Motor neuron (in vitro differentiated cells): ENCODE results near the gene PDE4D. TPM values are rescaled to one million over a fixed set of nuclear protein-coding genes. Genes with fewer than 3 reads are reported as not detected.
A peak's percentile ranks its signal among the peaks of the same experiment; 100 is the strongest.
"Not testable (repeated sequence)": the region's sequence is repeated elsewhere in the genome, so short reads cannot be mapped to it uniquely, and the experiment has no call there.

Experiments used
- ATAC-seq, 8 experiments: fragments of 200-7000 bp; cut with Tn5 transposase; replicated peaks in 6 of 8; 2 replicates each; pipeline ENCODE4 v1.8.0; 2021; ENCODE audit warnings: mild to moderate bottlenecking in 8 of 8, moderate library complexity in 8 of 8
- H3K27ac ChIP-seq, 2 donors: fragments of 250-450 bp; sonication (Bioruptor Pico); 2 replicates each; pipeline ENCODE4 v1.9.0; 2021; ENCODE audit warnings: antibody characterized with exemption in 2 of 2, mild to moderate bottlenecking in 2 of 2, moderate library complexity in 1 of 2
- H3K4me1 ChIP-seq, 2 donors: fragments of 250-450 bp; sonication (Bioruptor Pico); replicated peaks in 1 of 2; 2 replicates each; pipeline ENCODE4 v1.6.1; 2021; ENCODE audit warnings: antibody characterized with exemption in 2 of 2, mild to moderate bottlenecking in 2 of 2, moderate library complexity in 1 of 2
- H3K4me3 ChIP-seq, 5 donors: fragments of 250-450 bp; sonication (Bioruptor Pico); 2 replicates each; pipeline ENCODE4 v1.9.0; 2021; ENCODE audit warnings: antibody characterized with exemption in 5 of 5, mild to moderate bottlenecking in 5 of 5, moderate library complexity in 4 of 5
- WGBS, 10 experiments: fragments of 450-650 bp; shearing (Covaris generic); methylation state at CpG; one replicate each; pipeline ENCODE4 v1.0.0; 2022; 5-methylcytosine and 5-hydroxymethylcytosine counted together
- in situ Hi-C, 9 experiments: fragments of 400-800 bp; cut with MboI; loops; one replicate each; pipeline ENCODE4 v1.15.0; 2021; ENCODE audit warnings: low sequenced_read_pairs in 9 of 9, low pct_unique_long_range_greater_than_20kb in 2 of 9; ENCODE audit not compliant: unreplicated experiment in 9 of 9
- total RNA-seq, 8 experiments: library from RNA; unstranded; fragments of 300-600 nt; gene quantifications; 2 replicates each; pipeline versions ENCODE4 v1.2.3 to v1.2.4, GENCODE V29; 2022

PDE4D gene
- total RNA-seq, 8 experiments from 2014 or later, result 10.1 to 57.2 (median 23.7) TPM

DNA sequence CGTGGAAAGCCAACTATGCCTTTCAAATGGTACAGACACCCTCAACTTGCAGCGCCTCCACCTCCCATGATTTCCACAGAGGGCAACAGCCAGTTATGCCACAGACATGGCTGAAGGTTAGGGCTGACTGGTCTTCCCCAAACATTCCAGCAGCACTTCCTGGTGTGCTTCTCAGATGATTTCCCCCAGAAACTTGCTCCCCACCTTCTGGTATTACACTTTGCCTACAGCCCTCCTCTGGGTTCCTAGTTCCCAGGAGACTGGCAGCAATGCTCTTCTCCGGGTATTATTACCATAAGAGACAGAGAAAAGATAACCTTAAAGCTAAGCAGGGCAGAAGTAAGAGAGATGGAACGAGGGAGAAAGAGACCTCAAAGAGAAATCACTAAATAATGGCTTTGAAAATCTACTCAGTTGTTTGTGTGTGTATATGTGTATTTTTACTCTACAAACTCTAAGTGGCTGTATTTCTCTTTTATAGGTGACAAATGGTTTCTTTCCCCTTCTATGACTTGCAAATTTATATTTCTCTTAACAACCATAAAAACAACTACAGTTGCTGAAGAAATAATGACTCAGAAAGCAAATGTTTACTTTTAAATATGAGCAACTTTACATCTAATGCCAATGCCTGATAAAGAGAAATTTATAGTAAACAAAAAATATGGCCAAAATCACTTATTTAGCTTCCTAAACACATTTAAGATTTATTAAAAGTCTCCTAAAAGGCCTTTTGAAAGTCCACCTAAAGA lies 133.8 kb downstream of the PDE4D start:
- 71 to 100% (median 97%) methylated on average over 1 to 4 of the region's 4 CpGs; no CpG with 5 or more reads in 2 of the 10 experiments for WGBS, 10 experiments
- no peak overlapping the region for H3K27ac ChIP-seq
- in situ Hi-C loops, result no loop called here
- H3K4me1 ChIP-seq, result no peaks in the 10 kb centered on the region
- H3K4me3 ChIP-seq, result no peak overlapping the region
- ATAC-seq, result peak in 3 of 8 experiments; percentile 39 to 47 (median 42)

DNA sequence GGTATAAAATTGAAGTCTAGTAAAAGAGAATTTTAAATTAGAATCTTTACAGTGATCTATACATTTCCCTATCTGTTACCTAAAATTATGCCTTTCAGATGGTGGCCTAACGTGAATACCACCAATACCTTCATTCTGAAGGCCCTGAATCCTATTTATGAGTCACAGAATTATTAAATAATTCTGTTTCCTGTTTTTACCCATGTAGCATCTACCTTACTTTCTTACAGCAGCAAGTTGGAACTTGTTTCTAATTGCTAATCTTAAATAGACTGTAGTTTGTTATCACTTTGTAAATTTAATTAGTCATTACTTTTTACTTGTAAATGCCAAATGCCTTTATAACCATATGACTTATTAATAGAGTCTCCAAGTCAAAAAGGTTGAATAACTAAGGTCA lies 135.0 kb downstream of the PDE4D start:
- no peak overlapping the region for H3K27ac ChIP-seq
- 50 to 100% (median 88%) methylated on average over 1 of the region's 1 CpG; no CpG with 5 or more reads in 1 of the 10 experiments for WGBS, 10 experiments
- no peaks in the 10 kb centered on the region for H3K4me1 ChIP-seq
- in situ Hi-C loops, result no loop called here
- no peak for ATAC-seq
- H3K4me3 ChIP-seq, result no peak overlapping the region

DNA sequence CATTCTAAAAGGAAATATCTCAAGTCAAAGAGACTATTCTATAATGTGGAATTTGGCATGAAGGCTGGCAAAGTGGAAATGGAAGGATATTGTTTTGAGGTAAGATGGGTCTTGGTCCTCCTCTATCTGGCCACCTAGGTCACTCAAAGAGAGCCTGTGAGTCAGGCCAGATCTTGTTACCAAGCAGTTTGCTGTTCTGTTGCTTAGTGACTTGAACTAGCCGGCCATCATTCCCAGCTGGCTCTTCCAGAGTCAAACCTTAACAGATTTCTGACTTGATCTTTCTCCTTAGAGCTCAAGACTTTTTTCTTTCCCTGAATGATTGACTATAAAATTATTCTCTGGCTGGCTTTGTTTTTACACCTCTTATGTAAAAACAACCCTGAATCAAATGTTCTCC lies 136.1 kb downstream of the PDE4D start:
- H3K4me3 ChIP-seq, result no peak overlapping the region
- ATAC-seq, result peak in 3 of 8 experiments; percentile 32 to 61 (median 59)
- WGBS, 10 experiments, result 50 to 60% methylated on average over 1 of the region's 1 CpG; no CpG with 5 or more reads in 8 of the 10 experiments
- no peaks in the 10 kb centered on the region for H3K4me1 ChIP-seq
- no peak overlapping the region for H3K27ac ChIP-seq
- in situ Hi-C loops, result no loop called here

DNA sequence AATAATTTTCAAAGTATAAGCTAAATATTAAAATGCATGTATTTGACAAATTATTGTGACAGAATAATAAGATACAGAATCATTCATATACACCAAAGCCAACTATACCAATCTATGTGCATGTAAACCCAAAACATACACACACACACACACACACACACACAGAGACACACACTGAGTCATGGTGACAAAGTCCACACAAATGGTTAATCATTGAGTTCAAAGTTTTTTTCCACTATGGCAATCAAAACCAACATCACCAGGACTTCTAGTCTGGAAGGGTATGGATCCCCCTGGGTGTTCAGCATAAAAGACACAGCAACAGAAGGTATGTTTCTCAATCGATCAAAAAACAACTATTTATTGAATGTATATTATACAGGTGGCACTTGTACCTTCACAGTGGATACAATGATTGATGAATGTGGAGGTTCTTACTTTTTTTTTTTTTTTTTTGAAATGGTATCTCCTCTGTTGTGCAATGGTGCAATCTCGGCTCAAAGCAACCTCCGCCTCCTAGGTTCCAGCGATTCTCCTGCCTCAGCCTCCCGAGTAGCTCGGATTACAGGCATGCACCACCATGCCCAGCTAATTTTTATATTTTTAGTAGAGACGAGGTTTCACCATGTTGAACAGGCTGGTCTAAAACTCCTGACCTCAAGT lies 137.0 kb downstream of the PDE4D start:
- WGBS, 10 experiments, result 83 to 100% (median 96%) methylated on average over 1 to 6 of the region's 7 CpGs; no CpG with 5 or more reads in 1 of the 10 experiments
- in situ Hi-C loops, result no loop called here

DNA sequence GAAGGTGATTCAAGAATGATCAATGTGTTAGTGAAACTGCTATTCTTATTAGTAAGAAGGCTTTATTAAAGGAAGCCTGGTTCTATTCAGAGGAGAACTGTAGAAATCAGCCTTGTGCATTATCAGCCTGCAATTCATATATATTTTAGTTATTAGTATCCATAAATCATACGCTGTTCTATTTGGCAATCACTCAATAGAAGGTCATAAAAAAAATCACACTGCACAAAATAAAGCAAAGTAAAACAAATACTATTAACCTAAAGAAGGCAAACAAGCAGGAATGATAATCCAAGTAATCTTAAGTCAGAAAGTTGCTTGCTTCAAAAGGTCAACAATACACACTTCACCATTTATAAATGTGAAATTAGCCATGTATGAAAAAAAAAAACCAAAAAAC lies 138.1 kb downstream of the PDE4D start:
- in situ Hi-C loops, result no loop called here
- WGBS, 10 experiments, result 71 to 100% (median 92%) methylated on average over 1 of the region's 1 CpG; no CpG with 5 or more reads in 1 of the 10 experiments
- ATAC-seq, result no peak
- no peak overlapping the region for H3K4me3 ChIP-seq
- H3K27ac ChIP-seq, result no peak overlapping the region
- no peaks in the 10 kb centered on the region for H3K4me1 ChIP-seq

More for the DNA sequence above, 137.0 kb downstream of the PDE4D start:
- Histone ChIP-seq H3K27ac (no peak overlapping the region), H3K4me3 (no peak overlapping the region), H3K4me1 (no peaks in the 10 kb centered on the region)
- no peak for ATAC-seq

DNA sequence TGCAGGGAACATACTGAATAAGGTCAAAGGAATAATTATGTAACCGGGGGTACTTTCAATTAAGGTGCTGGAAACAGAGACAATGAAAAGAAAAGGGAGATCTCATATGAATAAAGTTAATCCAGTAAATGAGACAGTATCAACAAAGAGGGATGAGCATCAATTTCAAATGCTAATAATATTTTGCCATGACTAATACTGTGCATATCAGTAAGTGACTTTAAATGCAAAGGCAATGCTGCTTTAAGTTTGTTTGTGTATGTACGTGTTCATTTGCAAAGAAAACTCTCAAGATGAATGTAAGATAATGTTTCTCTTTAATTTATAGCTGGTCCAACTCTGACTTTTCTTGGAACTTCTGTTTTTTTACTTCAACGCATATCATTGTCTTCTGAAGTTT lies 139.9 kb downstream of the PDE4D start:
- Histone ChIP-seq H3K4me1 (no peaks in the 10 kb centered on the region), H3K4me3 (no peak overlapping the region), H3K27ac (no peak overlapping the region)
- WGBS, 10 experiments, result 49 to 94% (median 73%) methylated on average over 2 to 3 of the region's 3 CpGs
- peak in 3 of 8 experiments; percentile 25 to 60 (median 54) for ATAC-seq
- in situ Hi-C loops, result no loop called here

DNA sequence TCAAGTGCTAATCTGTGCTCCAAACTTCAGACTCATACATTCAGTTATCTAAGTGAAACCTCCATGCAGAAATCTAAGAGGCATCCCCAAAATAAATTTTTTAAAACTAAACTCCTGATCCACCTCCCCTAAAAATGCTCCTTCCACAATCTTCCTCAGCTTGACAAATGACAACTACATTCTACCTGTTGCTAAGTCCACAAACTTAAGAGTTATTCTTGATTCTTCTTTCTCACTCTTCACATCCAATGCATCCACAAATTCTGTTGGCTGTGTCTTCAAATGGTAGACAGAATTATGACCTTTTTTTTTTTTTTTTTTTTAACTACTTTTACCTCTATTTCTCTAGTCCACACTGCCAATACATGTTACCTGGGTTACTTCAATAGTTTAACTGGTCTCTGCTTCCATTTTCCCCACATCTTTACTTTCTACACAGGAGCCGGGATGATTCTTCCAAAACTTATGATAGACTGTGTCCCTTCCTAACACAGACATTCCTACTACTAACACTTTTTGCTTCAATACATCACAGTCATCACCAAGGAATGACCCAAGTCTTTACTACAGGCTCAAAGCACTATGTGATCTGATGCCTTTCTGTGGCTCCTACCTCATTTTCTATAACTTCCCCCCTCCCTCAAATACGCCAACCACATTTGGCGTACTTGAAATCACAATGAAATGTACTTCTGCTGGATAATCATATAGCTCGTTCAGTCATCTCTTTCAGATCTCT lies 143.6 kb downstream of the PDE4D start:
- Histone ChIP-seq H3K4me1 (peaks cover 4 to 13% of the 10 kb centered on the region in 2 donors), H3K4me3 (no peak overlapping the region), H3K27ac (no peak overlapping the region)
- in situ Hi-C loops, result no loop called here
- no peak for ATAC-seq
- 77 to 100% (median 93%) methylated on average over 2 to 4 of the region's 4 CpGs; no CpG with 5 or more reads in 1 of the 10 experiments for WGBS, 10 experiments

DNA sequence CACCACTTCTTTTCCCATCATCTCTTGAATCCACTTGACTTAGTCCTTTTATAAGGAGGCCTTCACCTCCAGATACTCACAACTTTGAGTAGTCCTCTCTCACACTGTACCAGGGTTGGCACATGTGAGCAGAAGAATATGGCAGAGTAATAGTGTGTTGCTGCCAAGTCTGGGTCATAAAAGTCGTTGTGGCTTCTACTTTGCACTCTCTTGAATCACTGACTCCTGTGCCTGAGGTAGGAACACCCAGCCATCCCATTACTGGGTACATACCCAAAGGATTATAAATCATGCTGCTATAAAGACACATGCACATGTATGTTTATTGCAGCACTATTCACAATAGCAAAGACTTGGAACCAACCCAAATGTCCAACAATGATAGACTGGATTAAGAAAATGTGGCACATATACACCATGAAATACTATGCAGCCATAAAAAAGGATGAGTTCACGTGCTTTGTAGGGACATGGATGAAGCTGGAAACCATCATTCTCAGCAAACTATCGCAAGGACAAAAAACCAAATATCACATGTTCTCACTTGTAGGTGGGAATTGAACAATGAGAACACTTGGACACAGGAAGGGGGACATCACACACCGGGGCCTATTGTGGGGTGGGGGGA lies 145.4 kb downstream of the PDE4D start:
- H3K27ac ChIP-seq, in situ Hi-C loops, ATAC-seq, H3K4me3 ChIP-seq: not testable (repeated sequence)
- peaks cover 5 to 21% of the 10 kb centered on the region in 2 donors for H3K4me1 ChIP-seq
- WGBS, 10 experiments, result 80% methylated on average over 2 of the region's 4 CpGs; no CpG with 5 or more reads in 9 of the 10 experiments

DNA sequence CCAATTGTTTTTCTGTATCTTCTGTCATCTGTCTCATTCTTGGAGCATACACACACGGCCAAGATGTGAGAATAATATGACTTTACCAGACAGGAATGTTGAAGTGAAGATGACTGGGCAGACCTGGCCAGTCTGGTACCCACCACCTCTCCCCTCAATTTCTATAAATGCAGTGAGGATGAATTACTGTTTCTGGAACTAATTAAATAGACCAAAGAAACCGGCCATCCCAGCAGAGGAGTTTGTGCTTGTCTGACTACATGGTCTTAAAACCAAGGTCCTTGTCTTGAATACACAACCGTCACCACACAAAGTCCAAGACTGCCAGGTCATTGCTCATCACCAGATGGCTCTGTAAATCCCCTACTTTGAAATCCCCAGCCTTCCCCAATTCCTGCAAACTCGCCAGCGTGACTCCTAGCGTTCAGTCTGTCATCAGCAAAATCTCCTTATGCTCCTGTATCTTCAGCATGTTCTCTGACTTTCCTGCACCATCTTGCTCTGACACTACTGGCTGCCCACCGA lies 147.2 kb downstream of the PDE4D start:
- no peak overlapping the region for H3K27ac ChIP-seq
- 5 to 98% (median 75%) methylated on average over 1 to 7 of the region's 7 CpGs for whole genome bisulfite sequencing, 10 experiments

DNA sequence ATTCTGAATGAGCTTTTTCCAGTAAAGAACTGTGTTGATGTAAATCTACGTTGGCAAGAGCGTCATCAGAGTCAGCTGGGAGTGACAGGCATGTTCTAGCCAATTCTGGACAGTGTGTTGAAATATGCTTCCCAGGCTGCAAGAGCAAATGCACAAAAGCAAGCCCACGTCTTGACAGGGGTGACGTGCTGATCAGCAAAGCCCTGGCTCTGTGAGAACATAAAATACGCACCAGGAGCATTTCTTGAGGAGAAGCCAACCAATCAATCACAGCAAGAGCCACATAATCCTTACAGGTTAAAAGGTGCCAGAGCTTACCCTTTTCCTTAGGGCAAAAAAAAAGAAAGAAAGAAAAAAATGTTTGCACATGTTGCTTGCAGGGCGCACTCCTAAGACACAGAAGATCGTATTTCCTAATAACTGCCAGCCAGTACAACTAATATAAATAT lies 148.1 kb downstream of the PDE4D start:
- WGBS, 10 experiments, result 0 to 86% (median 27%) methylated on average over 1 to 7 of the region's 7 CpGs; no CpG with 5 or more reads in 2 of the 10 experiments
- peak; percentile 87 to 97 (median 95) for ATAC-seq
- H3K4me1 ChIP-seq, result peaks cover 5 to 21% of the 10 kb centered on the region in 2 donors
- H3K4me3 ChIP-seq, result peak overlapping the region in 1 of 5 donors; percentile 9
- in situ Hi-C loops, result no loop called here
- H3K27ac ChIP-seq, result peak overlapping the region in 1 of 2 donors; percentile 43

More for the DNA sequence above, 147.2 kb downstream of the PDE4D start:
- in situ Hi-C loops, result no loop called here
- Histone ChIP-seq H3K4me3 (no peak overlapping the region), H3K4me1 (peaks cover 5 to 21% of the 10 kb centered on the region in 2 donors)
- peak in 3 of 8 experiments; percentile 5 to 20 (median 20) for ATAC-seq

DNA sequence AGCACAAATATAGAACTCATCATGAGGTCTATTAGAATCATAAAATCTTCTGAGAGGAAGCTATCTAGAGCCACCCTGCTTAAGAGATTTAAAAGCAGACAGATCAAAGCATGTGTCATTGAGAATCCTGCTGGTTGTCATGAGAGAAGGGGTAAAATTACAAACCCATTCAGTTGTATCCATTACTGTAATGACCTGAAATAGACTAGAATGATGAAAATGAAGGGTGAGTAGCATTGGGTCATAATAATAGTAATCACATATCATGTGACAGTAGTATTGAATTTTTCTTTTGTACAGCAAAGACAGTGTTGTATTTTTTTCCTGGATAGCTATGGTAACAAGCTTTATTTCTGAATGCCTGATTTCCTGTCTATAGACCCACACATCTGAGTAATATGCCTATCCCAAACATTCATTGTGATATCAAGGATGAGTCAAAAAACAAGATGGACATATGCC lies 149.0 kb downstream of the PDE4D start:
- ATAC-seq, result peak in 7 of 8 experiments; percentile 28 to 77 (median 63)
- in situ Hi-C loops, result no loop called here
- peaks cover 5 to 21% of the 10 kb centered on the region in 2 donors for H3K4me1 ChIP-seq
- no peak overlapping the region for H3K4me3 ChIP-seq
- peak overlapping the region in 1 of 2 donors; percentile 43 for H3K27ac ChIP-seq

DNA sequence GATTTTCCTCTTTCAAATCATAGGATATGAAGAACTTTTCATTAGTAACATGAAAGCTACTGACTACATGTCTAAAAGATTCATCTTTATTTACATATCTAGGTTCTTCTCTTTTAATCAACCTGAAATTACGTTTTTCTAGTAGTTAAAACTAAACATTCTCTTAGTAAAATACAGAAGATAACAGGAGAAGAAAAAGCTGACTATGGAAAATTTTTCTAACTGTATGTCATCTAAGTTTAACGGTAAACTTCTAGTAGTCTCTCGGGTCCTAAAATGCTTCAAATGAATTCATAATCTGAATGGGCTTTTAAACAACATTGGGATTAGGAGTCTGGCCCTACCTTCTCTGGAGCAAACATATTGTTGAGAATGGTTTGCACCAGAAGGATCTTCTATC lies 151.9 kb downstream of the PDE4D start:
- Histone ChIP-seq H3K27ac (no peak overlapping the region), H3K4me3 (no peak overlapping the region), H3K4me1 (peaks cover 5 to 21% of the 10 kb centered on the region in 2 donors)
- in situ Hi-C loops, result no loop called here
- WGBS, 10 experiments, result 57 to 95% (median 77%) methylated on average over 2 to 3 of the region's 3 CpGs
- no peak for ATAC-seq
